HL-60 (cell line): Measurements from ENCODE around the gene TACC3.

Experiments used
- DNase-seq, 2 experiments: peaks; one replicate each; pipeline ENCODE4 v3.0.0-alpha.2; 2010 to 2020; ENCODE audit warnings: low read depth in 1 of 2, low spot score in 1 of 2
- H3K27ac ChIP-seq: fragments of 250-450 bp; sonication (Bioruptor Pico); replicated peaks from 2 replicates; pipeline ENCODE4 v1.5.1; 2020; ENCODE audit warnings: mild to moderate bottlenecking, moderate library complexity
- H3K27me3 ChIP-seq: fragments of 250-450 bp; sonication (Bioruptor Pico); 2 replicates; pipeline ENCODE4 v1.5.1; 2021; ENCODE audit warnings: mild to moderate bottlenecking, moderate library complexity; ENCODE audit not compliant: insufficient read depth, poor library complexity, severe bottlenecking
- H3K4me3 ChIP-seq: replicated peaks from 2 replicates; pipeline ENCODE4 v1.5.1; 2011; ENCODE audit warnings: mild to moderate bottlenecking, control low read depth, low read length; ENCODE audit not compliant: insufficient read depth
- CTCF ChIP-seq: IDR thresholded peaks from one replicate; pipeline ENCODE4 v1.5.1; 2011; ENCODE audit warnings: low read length, control low read depth, inconsistent platforms; ENCODE audit not compliant: insufficient read depth
- GABPA ChIP-seq: IDR thresholded peaks from 2 replicates; pipeline ENCODE4 v1.6.1; 2012; ENCODE audit warnings: low read depth
- POLR2AphosphoS5 ChIP-seq: IDR thresholded peaks from 2 replicates; pipeline ENCODE4 v1.6.1; 2012; ENCODE audit warnings: low read depth
- SPI1 ChIP-seq: IDR thresholded peaks from 2 replicates; pipeline ENCODE4 v1.6.1; 2012; ENCODE audit warnings: low read depth, mild to moderate bottlenecking, borderline replicate concordance
- TF ChIP-seq, protein P1 (sequence below): IDR thresholded peaks from 2 replicates; pipeline ENCODE4 v1.6.1; 2012; ENCODE audit warnings: low read depth; ENCODE audit not compliant: insufficient replicate concordance

Gene TACC3

GRCh38 chr4:1783015-1783414, 61.7 kb downstream of the TACC3 start:
- no peak for DNase-seq
- H3K27me3 ChIP-seq = no peaks in the 10 kb centered on the region
- no peak for TF ChIP-seq SPI1
- TF ChIP-seq, protein P1, sequence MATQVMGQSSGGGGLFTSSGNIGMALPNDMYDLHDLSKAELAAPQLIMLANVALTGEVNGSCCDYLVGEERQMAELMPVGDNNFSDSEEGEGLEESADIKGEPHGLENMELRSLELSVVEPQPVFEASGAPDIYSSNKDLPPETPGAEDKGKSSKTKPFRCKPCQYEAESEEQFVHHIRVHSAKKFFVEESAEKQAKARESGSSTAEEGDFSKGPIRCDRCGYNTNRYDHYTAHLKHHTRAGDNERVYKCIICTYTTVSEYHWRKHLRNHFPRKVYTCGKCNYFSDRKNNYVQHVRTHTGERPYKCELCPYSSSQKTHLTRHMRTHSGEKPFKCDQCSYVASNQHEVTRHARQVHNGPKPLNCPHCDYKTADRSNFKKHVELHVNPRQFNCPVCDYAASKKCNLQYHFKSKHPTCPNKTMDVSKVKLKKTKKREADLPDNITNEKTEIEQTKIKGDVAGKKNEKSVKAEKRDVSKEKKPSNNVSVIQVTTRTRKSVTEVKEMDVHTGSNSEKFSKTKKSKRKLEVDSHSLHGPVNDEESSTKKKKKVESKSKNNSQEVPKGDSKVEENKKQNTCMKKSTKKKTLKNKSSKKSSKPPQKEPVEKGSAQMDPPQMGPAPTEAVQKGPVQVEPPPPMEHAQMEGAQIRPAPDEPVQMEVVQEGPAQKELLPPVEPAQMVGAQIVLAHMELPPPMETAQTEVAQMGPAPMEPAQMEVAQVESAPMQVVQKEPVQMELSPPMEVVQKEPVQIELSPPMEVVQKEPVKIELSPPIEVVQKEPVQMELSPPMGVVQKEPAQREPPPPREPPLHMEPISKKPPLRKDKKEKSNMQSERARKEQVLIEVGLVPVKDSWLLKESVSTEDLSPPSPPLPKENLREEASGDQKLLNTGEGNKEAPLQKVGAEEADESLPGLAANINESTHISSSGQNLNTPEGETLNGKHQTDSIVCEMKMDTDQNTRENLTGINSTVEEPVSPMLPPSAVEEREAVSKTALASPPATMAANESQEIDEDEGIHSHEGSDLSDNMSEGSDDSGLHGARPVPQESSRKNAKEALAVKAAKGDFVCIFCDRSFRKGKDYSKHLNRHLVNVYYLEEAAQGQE = no peak
- TF ChIP-seq CTCF = no peak
- no peak for TF ChIP-seq POLR2AphosphoS5

DNA sequence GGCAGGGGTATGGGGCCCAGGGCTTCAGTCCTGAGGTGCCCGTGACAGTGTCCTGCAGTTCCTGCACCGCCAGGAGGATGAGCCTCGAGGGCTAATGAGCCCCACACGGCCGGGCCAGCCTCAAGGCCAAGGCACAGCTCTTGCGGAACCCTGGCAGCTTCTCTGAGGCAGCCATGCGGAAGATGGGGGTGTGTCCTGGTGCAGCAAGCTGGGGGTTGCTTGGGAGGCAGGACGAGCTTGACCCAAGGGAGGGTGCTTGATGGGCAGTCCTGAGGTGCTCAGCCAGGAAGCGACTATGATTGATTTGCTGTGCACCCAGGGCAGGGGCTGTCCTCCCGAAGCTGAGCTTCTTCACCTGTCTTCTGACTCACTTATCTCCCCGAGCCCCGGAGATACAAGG, 62.6 kb downstream of the TACC3 start:
- DNase-seq = no peak
- H3K4me3 ChIP-seq = no peak overlapping the region
- H3K27ac ChIP-seq = no peak overlapping the region
- TF ChIP-seq POLR2AphosphoS5 (no peak), SPI1 (no peak), GABPA (no peak), CTCF (no peak)
- TF ChIP-seq, protein P1 = no peak
- no peaks in the 10 kb centered on the region for H3K27me3 ChIP-seq

More at GRCh38 chr4:1783015-1783414, 61.7 kb downstream of the TACC3 start:
- Histone ChIP-seq H3K4me3 (no peak overlapping the region), H3K27ac (no peak overlapping the region)

GRCh38 chr4:1784395-1784788, 63.1 kb downstream of the TACC3 start:
- no peak for DNase-seq
- Histone ChIP-seq H3K4me3 (no peak overlapping the region), H3K27ac (no peak overlapping the region), H3K27me3 (no peaks in the 10 kb centered on the region)
- TF ChIP-seq GABPA (no peak), CTCF (no peak), SPI1 (no peak), POLR2AphosphoS5 (no peak)
- TF ChIP-seq, protein P1 = no peak
